Measurements from ENCODE around the gene NAA80.

The NAA80 gene

DNA sequence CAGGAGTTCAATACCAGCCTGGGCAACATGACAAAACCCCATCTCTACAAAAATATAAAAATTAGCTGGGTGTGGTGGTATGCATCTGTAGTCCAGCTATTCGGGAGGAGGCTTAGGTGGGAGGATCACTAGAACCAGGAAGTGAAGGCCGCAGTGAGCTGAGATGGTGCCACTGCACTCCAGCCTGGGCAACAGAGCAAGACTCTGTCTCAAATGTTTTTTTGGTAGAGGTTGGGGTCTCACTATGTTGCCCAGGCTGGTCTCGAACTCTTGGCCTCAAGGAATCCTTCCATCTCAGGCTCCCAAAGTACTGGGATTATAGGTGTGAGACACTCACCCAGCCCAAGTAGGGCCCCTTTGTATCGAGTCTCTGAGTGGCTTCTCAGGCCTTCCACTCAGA, 5.1 kb downstream of the NAA80 start:
- TF ChIP-seq, protein P1, sequence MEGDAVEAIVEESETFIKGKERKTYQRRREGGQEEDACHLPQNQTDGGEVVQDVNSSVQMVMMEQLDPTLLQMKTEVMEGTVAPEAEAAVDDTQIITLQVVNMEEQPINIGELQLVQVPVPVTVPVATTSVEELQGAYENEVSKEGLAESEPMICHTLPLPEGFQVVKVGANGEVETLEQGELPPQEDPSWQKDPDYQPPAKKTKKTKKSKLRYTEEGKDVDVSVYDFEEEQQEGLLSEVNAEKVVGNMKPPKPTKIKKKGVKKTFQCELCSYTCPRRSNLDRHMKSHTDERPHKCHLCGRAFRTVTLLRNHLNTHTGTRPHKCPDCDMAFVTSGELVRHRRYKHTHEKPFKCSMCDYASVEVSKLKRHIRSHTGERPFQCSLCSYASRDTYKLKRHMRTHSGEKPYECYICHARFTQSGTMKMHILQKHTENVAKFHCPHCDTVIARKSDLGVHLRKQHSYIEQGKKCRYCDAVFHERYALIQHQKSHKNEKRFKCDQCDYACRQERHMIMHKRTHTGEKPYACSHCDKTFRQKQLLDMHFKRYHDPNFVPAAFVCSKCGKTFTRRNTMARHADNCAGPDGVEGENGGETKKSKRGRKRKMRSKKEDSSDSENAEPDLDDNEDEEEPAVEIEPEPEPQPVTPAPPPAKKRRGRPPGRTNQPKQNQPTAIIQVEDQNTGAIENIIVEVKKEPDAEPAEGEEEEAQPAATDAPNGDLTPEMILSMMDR (IDR thresholded peaks at IDR 0.05; ENCODE audit: insufficient read depth, missing control alignments) = no peak
- no peak for FAIRE-seq

DNA sequence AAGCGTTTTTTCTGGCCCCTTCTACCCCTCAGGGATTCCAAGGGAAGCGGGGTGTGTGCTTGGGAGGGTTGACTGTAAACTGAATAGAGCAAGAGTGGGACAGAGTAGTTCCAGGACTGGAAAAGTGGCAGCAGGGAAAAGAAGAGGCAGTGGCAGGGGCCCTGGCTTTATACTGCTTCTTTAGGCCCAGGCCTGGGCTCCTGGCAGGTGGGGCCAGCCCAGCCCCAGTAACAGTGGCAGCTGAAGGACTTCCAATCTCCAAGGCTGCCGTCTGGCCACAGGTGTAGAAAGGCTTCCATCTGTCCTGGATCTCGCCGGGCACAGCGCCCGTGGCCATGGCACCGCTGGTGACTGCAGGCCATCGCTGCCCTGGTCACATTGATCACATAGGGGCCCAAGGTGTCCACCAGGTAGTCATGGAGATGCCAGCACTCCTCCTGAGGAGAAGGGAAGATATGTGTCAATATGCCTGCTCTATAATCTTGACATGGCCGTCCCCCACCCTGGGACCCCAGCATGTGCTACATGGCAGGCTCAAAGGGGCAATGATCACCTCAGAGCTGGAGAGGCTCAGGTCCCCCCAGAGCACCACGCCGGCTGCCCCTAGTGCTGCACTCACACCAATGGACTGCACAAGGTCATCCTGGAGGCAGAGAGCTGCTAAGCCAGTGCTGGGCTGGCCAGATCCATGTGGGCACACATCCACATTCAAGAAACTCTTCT, 6.0 kb downstream of the NAA80 start:
- TF ChIP-seq, protein P1 (IDR thresholded peaks at IDR 0.05; ENCODE audit: insufficient read depth, missing control alignments) = no peak
- DNase-seq (ENCODE audit: insufficient read length, low spot score) = no peak
- no peak for FAIRE-seq

More for the DNA sequence above, 5.1 kb downstream of the NAA80 start:
- no peak for DNase-seq (ENCODE audit: insufficient read length, low spot score)

DNA sequence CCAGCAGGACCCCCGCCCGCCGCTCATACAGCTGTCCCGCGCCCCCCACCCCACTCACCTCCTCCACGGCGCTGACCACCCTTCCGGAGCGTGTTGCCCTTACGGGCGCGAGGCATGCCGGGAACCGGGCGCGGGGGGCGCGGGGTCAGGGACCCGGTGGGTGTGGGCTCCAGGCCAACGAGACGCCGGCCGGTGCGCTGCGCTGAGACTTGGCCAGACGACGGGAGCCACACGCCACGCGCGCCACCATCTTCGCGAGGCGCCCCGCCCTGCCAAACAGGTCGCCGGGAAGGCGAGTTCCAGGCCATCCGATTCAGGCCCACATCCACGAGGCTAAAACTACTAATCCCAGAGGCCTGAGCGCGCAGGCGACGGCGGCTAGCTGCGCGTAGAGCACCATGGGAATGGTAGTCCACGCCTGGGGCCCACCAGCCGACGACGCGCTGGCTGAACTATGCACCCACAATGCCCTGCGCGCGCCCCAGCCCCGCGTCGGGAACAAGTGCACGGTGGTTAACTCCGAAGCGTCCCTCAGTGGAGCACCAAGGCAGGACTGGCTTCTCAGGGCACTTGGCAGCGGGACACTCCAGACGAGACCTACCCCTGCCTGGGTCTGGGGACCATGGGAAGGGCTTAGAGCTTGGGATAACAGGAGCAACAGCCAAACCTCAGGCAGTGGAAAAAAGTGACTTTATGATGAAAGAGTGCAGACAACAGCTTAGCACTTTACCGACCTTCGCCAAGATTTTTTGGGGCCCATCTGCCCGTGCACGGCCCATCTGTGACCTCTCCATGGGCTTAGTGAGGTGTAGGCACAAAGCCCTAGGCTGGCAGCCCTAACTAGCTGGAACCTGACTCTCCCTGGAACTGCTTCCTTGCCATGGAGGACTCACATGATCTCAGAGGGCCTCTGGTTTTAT, 6.8 kb downstream of the NAA80 start, which contains the start of gene IFRD2:
Gene IFRD2 (minus strand): TSS at position 271 of the 920 bp plus-strand sequence. CDS start 155 bp downstream, at position 116.
- DNase-seq (ENCODE audit: insufficient read length, low spot score) = peak; percentile 97
- no peak for FAIRE-seq
- TF ChIP-seq, protein P1 (IDR thresholded peaks at IDR 0.05; ENCODE audit: insufficient read depth, missing control alignments) = no peak

DNA sequence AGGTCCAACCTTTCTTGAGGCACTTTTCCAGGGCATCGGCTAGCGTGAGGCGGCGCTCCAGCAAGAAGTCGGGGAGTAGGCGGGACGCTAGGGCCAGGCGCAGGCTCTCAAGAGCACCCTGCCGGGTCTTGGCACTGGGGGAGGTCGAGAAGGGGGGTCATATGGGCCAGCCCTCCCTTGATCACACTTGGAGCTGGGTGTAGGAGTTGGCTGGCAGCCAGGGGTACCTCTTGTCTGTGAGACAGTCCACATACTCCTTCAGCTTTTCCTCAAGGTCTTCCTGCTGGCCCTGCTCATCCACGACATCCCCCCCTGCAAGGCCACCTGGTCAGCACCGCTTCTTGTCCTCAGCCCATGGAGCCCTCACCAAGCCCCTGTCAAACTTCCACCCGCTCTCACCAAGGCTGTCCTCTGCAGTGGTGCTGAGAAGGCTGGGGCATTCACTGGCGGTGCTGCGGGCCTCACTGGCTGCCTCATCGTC, 9.0 kb downstream of the NAA80 start:
- FAIRE-seq (no peak), DNase-seq (ENCODE audit: insufficient read length, low spot score) (no peak)
- TF ChIP-seq, protein P1 (IDR thresholded peaks at IDR 0.05; ENCODE audit: insufficient read depth, missing control alignments) = no peak

DNA sequence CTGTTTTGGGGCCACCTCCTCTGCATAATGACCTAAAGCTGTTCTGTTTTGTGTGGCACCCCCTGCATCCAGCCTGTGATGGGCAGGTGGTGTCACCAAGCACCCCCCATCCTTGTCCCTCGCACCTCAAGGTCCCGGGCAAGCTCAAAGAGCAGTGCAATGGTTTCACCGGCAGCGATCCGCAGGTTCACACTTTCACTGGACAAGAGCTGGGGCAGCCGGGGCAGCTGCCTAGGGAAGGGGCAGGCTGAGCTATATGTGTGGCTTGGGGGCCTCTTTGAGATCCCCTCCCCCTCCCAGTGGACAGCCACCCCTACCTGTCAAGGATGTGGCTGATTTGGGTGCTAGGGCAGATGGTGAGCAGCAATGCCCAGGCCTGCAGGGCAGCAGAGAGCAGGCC, 10.1 kb downstream of the NAA80 start:
- DNase-seq (ENCODE audit: insufficient read length, low spot score) (no peak), FAIRE-seq (no peak)
- TF ChIP-seq, protein P1 (IDR thresholded peaks at IDR 0.05; ENCODE audit: insufficient read depth, missing control alignments) = no peak

DNA sequence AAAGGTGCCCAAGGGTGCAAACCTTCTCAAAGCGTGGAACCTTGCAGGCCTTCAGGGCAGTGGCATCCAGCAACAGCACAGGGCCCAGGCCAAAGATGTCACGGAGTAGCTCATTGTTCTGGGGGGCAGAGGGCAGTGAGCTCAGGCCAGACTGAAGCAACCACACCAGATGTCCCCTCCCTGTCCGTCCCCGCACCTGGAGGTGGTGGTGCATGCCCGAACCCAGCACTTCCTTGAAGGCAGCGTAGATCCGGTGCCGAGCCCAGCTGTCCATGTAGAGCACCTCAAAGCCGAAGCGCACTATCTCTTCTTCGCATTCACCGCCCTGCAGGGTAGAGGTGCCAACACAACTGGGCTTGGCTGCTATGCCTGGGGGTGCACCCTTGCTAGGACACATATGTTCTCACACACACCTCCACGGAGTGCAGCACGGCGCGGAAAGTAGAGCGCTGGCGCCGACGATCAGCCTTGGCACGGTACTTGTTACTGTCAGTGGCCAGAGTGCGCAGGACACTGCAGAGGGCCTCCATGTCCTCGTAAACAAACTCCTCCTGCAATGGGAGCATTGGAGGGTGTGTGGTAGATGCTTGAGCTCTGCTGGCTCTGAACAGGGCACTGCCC, 10.7 kb downstream of the NAA80 start:
- TF ChIP-seq, protein P1 (IDR thresholded peaks at IDR 0.05; ENCODE audit: insufficient read depth, missing control alignments) = no peak
- no peak for DNase-seq (ENCODE audit: insufficient read length, low spot score)
- no peak for FAIRE-seq

Data from D721Med (cell line).